CMK (cell line): ENCODE measurements around the gene CHRNA4.

Experiments used
- DNase-seq: peaks from one replicate; pipeline ENCODE4 v3.0.0-alpha.2; 2010; ENCODE audit warnings: low read depth

The CHRNA4 gene

GRCh38 chr20:63360850-63361518, at the start of gene CHRNA4:
Gene CHRNA4 (minus strand): TSS chr20:63361349. CDS start chr20:63361165, 184 bp downstream.
- no peak for DNase-seq

- no peak for DNase-seq
Measured at GRCh38 chr20:63409834-63410435, 48.8 kb upstream of the CHRNA4 start.

- no peak for DNase-seq
Measured at GRCh38 chr20:63409066-63409833, 48.1 kb upstream of the CHRNA4 start.

DNA sequence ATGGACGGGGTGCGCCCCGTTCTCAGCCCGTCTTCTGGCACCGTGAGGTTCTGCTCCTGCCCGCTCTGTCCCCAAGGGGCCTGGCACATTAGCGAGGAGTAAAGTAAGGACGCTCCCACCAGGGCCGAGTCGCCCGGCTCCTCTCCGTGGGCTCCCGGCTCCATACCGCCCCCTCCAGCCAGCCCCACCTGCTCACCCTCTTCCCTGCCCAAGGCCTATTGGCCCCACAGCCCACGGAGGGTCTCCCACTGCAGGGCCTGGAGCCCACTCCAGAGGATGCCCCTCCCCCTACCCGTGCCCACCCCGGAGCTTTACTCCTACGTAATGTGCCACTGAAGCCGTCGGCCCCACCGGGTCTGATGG, 47.5 kb upstream of the CHRNA4 start:
- no peak for DNase-seq

DNA sequence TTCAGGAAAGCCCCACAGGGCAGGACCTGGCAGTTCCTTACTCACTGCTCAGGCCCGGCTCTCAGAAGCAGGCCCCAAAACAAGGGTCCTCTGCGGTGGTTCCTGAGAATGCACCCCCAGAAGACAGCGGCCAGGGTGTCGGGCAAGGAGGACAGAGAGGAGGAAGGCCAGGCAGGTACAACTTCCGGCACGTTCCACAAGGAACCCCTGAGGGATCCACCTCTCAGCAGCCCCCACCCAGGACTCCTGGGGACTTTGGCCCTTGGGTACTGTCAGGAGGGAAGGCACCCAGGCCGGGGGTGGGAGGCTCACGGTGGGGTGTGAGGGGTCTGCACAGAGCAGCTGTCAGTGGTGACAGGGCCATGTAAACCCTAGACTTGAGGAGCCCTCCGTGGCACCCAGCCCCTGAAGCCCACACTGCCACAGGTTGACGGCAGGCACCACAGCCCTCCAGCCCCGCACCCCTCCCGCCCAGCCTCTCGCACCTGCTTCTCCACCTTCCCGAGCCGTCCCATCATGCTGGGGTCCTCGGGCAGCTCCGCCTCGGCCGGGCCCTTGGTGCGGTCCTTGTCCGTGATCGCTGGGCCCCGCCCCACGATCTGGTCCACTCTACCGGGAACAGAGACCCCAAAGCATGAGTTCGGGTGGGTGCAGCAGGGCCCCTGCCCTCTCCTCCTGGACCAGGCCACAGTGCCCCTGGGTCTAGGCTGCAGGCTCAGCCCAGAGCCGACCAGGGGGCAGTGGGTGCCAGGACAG, 47.0 kb upstream of the CHRNA4 start:
- no peak for DNase-seq

- DNase-seq = no peak
Measured at GRCh38 chr20:63406617-63407245, 45.6 kb upstream of the CHRNA4 start.

- no peak for DNase-seq
Measured at GRCh38 chr20:63406011-63406410, 44.9 kb upstream of the CHRNA4 start.

GRCh38 chr20:63405102-63405730, 44.1 kb upstream of the CHRNA4 start:
- no peak for DNase-seq

GRCh38 chr20:63404129-63405085, 43.3 kb upstream of the CHRNA4 start:
- DNase-seq = no peak

GRCh38 chr20:63403403-63404105, 42.4 kb upstream of the CHRNA4 start:
- no peak for DNase-seq

DNA sequence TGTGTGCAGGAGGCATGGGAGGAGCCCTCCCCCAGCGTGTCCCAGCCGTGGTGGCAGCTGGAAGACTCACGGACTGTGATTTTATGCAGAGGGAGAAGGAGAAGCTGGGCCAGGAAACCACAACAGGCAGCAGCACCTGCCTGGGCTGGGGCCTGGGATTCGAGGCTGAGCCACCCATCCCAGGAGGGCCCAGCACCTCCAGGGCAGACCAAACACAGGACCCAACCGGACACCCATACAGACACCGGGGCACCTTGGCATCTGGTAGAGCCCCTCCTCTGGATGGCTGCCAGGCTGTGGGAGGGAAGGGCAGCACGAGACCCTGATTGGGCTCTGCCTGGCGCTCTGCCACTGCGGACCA, 41.7 kb upstream of the CHRNA4 start:
- DNase-seq = no peak

DNA sequence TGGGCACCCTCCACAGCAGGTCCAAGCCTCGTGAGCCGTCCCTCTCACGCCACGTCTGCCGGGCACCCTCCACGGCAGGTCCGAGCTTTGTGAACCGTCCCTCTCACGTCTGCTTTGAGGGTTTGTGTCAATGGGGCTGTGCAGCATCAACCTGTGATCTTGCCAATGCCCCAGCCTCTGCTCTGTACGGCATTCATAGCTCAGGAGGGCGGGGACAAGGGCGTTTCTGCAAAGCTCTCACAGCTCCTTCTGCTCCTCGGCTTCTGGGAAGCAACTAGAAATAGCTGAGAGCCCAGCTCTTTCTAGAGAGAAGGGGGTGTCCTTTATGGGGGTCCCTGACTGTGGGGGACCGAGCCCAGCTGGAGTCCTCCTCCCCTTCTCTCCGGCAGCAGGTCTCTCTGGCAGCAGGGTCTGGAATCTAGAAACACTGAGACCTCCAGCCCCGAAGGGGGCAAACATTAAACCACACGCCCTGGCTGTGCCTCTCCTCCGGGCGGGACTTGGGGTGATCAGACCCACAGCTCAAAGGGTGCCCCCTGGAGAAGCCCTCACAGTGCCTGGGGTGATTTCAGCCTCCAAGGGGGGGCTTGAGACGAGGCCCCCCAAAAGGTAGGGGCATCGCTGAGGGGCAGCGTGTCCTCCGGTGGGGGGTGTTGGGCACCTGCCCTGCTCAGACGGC, 41.2 kb upstream of the CHRNA4 start:
- DNase-seq = no peak

DNA sequence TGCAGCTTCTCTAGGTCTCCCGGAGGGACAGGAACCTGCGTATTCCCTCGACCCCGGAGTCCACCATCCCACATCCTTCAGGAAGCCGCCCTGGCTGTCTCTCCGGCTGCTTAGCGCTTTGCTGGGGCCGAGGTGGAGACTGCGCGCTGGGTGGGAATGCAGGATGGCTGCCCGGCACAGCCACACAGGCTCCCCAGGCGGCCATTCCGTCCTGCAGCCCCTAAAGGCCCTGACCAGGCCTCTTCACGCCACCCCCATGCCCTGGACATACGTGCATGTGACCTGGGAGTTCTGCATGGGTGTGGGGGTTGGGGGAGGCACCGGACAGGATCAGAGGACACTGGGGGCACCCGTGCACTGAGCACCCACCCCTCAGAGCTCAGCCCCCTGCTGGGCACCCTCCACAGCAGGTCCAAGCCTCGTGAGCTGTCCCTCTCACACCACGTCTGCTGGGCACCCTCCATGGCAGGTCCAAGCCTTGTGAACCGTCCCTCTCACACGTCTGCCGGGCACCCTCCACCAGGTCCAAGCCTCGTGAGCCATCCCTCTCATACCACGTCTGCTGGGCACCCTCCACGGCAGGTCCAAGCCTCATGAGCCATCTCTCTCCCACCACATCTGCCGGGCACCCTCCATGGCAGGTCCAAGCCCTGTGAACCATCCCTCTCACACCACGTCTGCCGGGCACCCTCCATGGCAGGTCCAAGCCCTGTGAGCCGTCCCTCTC, 40.4 kb upstream of the CHRNA4 start:
- no peak for DNase-seq

GRCh38 chr20:63400486-63401210, 39.5 kb upstream of the CHRNA4 start:
- no peak for DNase-seq

GRCh38 chr20:63399596-63400375, 38.6 kb upstream of the CHRNA4 start:
- DNase-seq = no peak

GRCh38 chr20:63398744-63399514, 37.8 kb upstream of the CHRNA4 start:
- no peak for DNase-seq
